SJCRH30 (cell line): Measurements from ENCODE around the gene ABCB9. TPM values are rescaled to one million over a fixed set of nuclear protein-coding genes. Genes with fewer than 3 reads are reported as not detected.
"Not testable (repeated sequence)": the region's sequence is repeated elsewhere in the genome, so short reads cannot be mapped to it uniquely, and the experiment has no call there.

ENCODE experiments used
- DNase-seq, 2 experiments: peaks; one replicate each; pipeline ENCODE4 v3.0.0-alpha.2; 2015 to 2020
- H3K27ac ChIP-seq: fragments of 250-450 bp; sonication (Bioruptor Pico); 2 replicates; pipeline ENCODE4 v1.5.1; 2020; ENCODE audit warnings: mild to moderate bottlenecking, moderate library complexity
- H3K27me3 ChIP-seq: fragments of 250-450 bp; sonication (Bioruptor Pico); 2 replicates; pipeline ENCODE4 v1.5.1; 2020; ENCODE audit warnings: mild to moderate bottlenecking, moderate library complexity
- H3K36me3 ChIP-seq: fragments of 250-450 bp; sonication (Bioruptor Pico); 2 replicates; pipeline ENCODE4 v1.5.1; 2020; ENCODE audit warnings: mild to moderate bottlenecking, moderate library complexity
- H3K4me1 ChIP-seq: fragments of 250-450 bp; sonication (Bioruptor Pico); 2 replicates; pipeline ENCODE4 v1.5.1; 2020; ENCODE audit warnings: mild to moderate bottlenecking, moderate library complexity
- H3K4me3 ChIP-seq: fragments of 250-450 bp; sonication (Bioruptor Pico); 2 replicates; pipeline ENCODE4 v1.5.1; 2020; ENCODE audit warnings: mild to moderate bottlenecking, moderate library complexity
- H3K9me3 ChIP-seq: fragments of 250-450 bp; sonication (Bioruptor Pico); replicated peaks from 2 replicates; pipeline ENCODE4 v1.5.1; 2020; ENCODE audit warnings: mild to moderate bottlenecking, moderate library complexity
- total RNA-seq: library from RNA; depleted of rRNA; stranded (reverse); fragments of >200 nt; shearing (Covaris generic); gene quantifications from 2 replicates; pipeline ENCODE4 v1.2.3, GENCODE V29; 2014; rRNA removed

The ABCB9 gene
- 5.9 and 7.1 TPM in 2 replicates for total RNA-seq

DNA sequence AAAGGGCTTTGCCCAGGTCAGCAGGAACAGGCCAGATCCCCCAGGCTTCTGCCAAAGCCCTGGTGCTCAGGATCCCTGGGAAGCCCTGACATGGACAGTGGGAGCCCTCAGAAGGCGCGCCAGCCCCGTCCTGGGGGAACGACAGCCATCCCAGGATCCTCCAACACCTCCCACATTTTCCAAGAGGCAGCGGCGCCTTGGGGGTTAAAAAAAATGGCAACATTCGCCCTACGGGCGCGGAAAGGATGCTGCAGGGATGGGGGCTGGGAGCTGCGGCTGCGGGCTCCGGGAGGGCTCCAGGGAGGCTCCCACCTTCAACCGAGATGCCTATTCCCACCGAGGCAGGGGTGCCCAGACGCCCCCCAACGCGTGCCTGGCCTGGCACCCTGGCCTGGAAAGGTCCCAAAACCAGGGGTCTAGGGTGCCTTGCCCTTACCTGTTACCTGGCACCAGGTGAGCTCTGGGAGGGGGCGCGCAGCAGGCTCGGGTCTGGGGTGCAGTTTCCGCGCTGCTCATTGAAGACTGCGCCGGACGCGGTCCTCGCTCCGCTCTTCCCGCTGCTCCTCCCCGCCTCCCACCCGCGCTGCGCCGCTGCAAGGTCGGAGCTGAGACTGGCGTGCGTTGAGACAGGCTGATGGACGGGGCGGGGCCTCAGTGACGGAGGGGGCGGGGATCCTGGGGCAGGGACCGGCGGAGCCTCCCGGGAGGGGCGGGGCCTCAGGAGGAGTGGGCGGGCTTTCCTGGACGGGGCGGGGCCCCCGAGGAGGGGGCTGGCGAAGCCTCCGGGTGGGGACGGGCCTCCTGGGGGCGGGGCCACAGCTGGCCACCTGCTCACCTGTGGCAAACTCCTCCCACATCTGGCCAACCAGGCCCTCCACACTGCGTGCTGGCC, at the start of gene ABCB9:
Gene ABCB9, minus strand, starts transcription at position 613 of the 892 bp plus-strand sequence. CDS start 6,228 bp downstream, outside the sequence.
- Histone ChIP-seq H3K27ac (no peak within 1 kb of the TSS), H3K4me3 (peak within 1 kb of the TSS; percentile 68), H3K27me3 (no peaks in the 10 kb centered on the region), H3K4me1 (peaks cover 25% of the 10 kb centered on the region), H3K9me3 (no peaks in the 10 kb centered on the region), H3K36me3 (no peaks in the 10 kb centered on the region)
- peak; percentile 89 to 90 for DNase-seq

DNA sequence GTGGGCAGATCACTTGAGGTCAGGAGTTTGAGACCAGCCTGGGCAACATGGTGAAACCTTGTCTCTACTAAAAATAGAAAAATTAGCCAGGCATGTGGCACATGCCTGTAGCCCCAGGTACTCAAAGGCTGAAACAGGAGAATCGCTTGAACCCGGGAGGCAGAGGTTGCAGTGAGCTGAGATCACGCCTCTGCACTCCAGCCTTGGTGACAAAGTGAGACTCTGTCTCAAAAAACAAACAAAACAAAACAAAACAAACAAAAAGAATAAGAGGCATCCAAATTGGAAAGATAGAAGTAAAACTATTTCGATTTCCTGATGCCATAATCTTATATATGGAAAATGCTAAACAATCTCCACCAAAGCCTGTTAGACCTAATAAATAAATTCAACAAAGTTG, 48.2 kb upstream of the ABCB9 start:
- DNase-seq, H3K4me3 ChIP-seq, H3K36me3 ChIP-seq, H3K9me3 ChIP-seq, H3K27me3 ChIP-seq, H3K27ac ChIP-seq, H3K4me1 ChIP-seq: not testable (repeated sequence)

DNA sequence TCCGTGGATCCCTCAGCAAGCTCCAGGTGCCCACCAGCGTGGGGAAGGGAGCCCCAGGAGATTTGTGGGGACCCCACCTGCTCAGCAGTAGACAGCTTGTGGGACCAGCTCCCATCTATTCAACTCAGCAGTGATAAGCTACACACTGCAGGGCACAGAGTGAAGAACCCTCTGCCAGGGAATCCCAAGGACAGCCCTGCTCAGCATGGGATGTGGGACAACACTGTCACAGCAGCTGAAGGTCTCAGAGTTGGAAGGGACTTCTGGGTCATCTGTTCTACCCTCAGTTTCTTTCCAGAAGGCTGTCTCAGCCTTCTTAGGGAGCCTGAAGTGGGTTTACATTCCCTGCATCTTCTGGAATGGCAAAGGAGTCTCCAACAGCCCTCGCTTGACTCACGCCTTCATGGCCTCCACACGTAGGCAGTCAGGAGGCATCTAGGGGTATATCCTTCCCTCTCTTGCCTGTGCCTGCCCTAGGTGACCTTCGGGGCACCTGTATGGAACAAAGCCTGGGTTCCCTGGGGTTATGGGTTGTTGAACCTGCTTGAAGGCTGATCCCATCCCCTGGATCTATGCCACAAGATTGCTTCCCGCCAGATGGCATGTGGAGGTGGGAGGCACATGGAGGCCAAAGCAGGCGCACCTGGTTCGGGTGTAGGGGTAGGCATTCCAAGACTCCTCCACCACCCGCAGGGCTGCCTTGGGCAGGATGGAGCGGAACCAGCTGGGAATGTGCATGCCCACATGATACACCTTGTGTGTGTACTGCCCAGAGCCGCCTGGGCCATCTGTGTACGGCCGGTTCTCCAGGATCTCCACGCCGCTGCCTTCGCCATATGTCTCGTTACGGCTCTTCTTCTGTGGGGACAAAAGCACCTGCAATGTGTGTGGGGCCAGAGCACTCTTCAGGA, 47.2 kb upstream of the ABCB9 start:
- no peak overlapping the region for H3K27ac ChIP-seq
- H3K27me3 ChIP-seq = no peaks in the 10 kb centered on the region
- no peaks in the 10 kb centered on the region for H3K36me3 ChIP-seq
- no peaks in the 10 kb centered on the region for H3K4me1 ChIP-seq
- no peak overlapping the region for H3K4me3 ChIP-seq
- no peaks in the 10 kb centered on the region for H3K9me3 ChIP-seq
- DNase-seq = no peak

DNA sequence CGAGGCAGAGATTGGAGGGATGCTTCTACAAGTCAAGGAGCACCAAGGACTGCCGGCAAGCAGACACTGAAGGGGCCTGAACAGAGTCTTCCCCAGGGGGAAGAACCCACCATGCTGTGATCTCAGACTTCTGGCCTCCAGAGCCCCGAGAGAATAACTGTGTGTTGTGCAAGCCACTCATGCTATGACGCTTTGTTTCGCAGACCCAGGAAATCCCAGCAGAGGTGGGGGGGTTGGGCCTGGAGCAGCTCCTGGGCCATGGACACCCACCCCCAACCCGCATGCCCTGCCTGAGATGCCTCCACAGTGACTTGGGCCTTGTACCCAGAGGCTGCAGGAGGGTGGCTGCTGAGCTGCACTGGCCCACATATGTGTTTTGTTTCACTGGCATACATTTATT, 45.4 kb upstream of the ABCB9 start:
- no peaks in the 10 kb centered on the region for H3K4me1 ChIP-seq
- no peak overlapping the region for H3K4me3 ChIP-seq
- H3K9me3 ChIP-seq = no peaks in the 10 kb centered on the region
- H3K27me3 ChIP-seq = no peaks in the 10 kb centered on the region
- H3K27ac ChIP-seq = no peak overlapping the region
- no peak for DNase-seq
- H3K36me3 ChIP-seq = no peaks in the 10 kb centered on the region

DNA sequence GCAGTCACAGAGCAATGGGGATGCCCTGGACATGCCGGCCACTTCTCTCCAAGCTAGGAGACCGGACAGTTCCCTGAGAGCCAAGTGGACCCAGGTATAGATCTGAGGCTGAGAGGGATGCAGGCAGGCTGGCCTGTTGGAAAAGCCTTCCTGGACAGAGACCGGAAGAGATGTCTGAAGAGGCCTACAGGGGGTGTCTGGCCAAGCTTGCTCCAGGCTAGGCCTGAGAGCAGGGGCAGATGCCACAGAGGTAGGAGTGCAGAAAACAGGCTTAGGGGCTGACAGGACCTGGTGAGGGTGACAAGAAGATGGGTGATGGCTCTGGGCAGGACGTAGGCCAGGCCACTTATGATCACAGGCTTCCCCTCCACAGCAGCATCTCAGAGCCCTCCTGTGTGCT, 44.4 kb upstream of the ABCB9 start:
- Histone ChIP-seq H3K9me3 (no peaks in the 10 kb centered on the region), H3K27ac (no peak overlapping the region)
- no peak for DNase-seq

DNA sequence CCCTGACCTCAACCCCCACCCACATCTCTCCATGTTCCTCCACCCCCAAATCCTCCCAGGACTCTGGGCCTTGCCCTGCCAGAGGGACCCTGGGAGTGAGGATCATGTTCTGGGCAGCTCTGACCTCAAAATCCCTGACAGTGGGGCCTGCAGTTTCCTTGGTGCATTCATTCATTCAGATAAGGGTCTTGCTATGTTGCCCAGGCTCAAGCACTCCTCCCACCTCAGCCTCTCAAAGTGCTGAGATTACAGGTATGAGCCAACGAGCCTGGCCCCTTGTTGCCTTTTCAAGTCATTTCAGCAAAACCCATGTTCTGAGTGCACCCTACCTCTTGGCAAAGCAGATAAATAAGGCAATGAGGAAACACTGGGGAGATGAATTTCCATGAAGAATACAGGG, 43.8 kb upstream of the ABCB9 start:
- H3K36me3 ChIP-seq = no peaks in the 10 kb centered on the region
- H3K4me3 ChIP-seq = no peak overlapping the region
- no peaks in the 10 kb centered on the region for H3K27me3 ChIP-seq
- H3K4me1 ChIP-seq = no peaks in the 10 kb centered on the region
- no peak for DNase-seq
- H3K27ac ChIP-seq = no peak overlapping the region
- H3K9me3 ChIP-seq = no peaks in the 10 kb centered on the region

More for the DNA sequence above, 44.4 kb upstream of the ABCB9 start:
- Histone ChIP-seq H3K27me3 (no peaks in the 10 kb centered on the region), H3K4me1 (no peaks in the 10 kb centered on the region), H3K4me3 (no peak overlapping the region), H3K36me3 (no peaks in the 10 kb centered on the region)

DNA sequence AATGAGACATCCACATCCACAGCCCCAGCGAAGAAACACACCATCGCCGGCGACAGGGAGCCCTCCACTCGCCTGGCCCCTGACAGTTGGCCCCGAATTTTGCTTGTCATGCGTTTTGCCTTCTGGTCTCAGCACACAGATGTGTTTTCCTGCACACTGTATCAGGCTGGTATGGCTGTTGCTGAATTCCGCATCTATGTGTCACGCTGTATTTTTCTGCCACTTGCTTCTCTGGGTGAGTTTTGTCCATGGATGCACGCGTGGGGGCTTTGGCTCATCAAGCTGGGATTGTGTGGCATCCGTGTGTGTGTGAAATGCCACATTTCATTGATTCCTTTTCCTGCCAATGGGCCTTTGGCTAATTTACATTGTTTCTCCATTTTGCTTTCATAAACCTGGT, 40.7 kb upstream of the ABCB9 start:
- Histone ChIP-seq H3K36me3 (no peaks in the 10 kb centered on the region), H3K27me3 (no peaks in the 10 kb centered on the region), H3K4me1 (no peaks in the 10 kb centered on the region), H3K27ac (no peak overlapping the region), H3K4me3 (no peak overlapping the region), H3K9me3 (no peaks in the 10 kb centered on the region)
- no peak for DNase-seq

DNA sequence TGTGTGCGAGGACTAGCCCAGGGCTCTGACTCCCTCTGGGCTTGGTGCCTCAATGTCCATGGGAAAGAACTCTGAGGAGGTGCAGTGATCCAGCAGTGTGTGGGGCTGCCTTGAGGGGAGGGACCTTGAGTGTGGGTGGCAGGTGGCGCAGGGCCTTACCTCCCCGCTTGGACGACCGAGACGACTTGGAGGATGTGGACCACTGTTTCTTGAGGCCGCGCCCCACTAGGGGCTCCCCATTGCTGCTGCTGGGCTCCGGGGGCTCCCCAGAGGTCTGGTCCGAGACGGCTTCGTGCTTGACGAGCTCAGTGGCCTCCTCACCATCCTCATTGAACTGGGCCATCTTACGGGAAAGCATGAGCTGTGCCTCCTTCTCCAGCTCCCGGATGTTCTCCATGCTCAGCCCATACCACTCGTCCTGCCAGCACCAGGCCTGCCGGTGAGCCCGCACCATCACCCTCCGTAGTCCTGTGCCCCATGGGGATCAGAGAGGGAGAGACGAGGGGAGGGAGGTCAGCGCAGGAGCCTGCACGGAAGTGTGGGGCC, 38.9 kb upstream of the ABCB9 start:
- Histone ChIP-seq H3K27me3 (no peaks in the 10 kb centered on the region), H3K27ac (no peak overlapping the region), H3K4me1 (no peaks in the 10 kb centered on the region), H3K9me3 (no peaks in the 10 kb centered on the region), H3K36me3 (no peaks in the 10 kb centered on the region), H3K4me3 (no peak overlapping the region)
- no peak for DNase-seq

DNA sequence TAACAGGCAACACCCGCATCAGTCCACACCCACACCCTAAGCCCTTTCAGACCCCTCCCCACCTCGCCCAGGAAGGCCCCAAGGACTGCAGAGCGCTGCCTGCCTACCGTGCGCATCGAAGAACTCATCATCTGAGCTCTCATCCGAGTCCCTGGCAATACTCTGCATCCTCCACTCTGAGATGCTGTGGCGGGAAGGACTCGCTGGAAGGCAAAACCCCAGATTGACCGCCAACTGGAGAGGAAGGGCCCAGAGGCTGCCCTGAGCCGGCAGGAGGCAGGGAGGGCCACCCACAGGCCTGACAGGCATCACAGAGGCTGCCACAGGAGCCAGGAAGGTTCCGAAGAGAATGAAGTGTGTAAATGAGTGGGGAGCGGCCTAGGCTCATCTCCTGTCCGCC, 38.0 kb upstream of the ABCB9 start:
- no peak overlapping the region for H3K4me3 ChIP-seq
- no peaks in the 10 kb centered on the region for H3K27me3 ChIP-seq
- no peak for DNase-seq
- no peaks in the 10 kb centered on the region for H3K4me1 ChIP-seq
- no peak overlapping the region for H3K27ac ChIP-seq
- H3K36me3 ChIP-seq = no peaks in the 10 kb centered on the region
- H3K9me3 ChIP-seq = no peaks in the 10 kb centered on the region

DNA sequence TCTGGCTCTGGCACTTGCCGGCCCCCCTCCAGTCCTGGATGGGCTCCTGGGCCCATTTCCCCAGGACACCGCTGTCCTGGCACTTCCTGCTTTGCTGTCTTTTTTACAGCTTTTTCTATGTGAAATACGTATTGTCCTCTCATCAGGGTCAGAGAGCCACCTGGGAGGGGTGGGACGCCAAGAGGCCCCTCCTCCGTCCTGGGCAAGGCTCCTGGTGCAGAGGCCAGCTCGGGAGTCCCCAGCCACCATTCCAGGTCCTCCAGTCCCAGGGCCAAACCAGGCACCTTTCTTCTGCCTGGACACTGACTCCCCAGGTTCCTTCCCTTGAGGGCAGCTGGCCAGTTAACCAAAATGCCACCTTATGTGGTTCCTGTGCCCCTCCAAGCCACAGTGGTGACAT, 37.0 kb upstream of the ABCB9 start:
- no peaks in the 10 kb centered on the region for H3K4me1 ChIP-seq
- H3K27ac ChIP-seq = no peak overlapping the region
- no peak for DNase-seq
- no peaks in the 10 kb centered on the region for H3K36me3 ChIP-seq
- H3K4me3 ChIP-seq = no peak overlapping the region
- H3K9me3 ChIP-seq = no peaks in the 10 kb centered on the region
- no peaks in the 10 kb centered on the region for H3K27me3 ChIP-seq

DNA sequence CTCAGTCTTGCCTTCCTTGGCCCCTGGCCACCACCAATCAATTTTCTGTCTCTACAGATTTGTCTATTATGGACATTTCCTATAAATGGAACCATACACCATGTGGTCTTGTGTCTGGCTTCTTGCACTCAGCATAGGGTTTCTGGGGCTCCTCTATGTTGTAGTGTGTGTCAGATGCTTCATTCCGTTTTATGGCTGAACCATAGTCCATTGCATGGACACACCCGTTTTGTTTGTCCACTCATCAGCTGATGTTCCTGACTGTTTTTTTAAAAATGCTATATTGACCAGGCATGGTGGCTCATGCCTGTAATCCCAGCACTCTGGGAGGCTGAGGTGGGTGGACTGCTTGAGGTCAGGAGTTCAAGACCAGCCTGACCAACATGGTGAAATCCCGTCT, 35.2 kb upstream of the ABCB9 start:
- Histone ChIP-seq H3K27me3 (no peaks in the 10 kb centered on the region), H3K4me1 (no peaks in the 10 kb centered on the region), H3K27ac (no peak overlapping the region), H3K9me3 (no peaks in the 10 kb centered on the region), H3K36me3 (no peaks in the 10 kb centered on the region), H3K4me3 (no peak overlapping the region)
- DNase-seq = no peak

DNA sequence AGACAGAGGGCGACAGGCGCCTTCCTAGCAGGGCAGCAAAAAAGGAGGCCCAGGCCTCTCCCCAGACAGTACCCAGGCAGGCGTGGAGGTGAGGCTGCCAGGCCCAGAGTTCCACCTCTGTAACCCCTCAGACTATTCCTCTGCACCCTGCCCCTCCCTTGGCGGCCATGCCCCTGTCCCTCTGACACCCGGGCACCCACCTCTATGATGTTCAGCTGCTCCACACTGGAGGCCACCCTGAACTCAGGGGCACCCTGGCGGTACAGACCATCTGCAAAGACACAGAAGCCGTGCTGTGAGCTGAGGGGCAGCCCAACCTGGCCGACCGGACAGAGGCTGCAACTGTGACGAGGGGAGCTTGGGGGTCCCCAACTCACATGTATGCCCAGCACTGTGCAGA, 34.3 kb upstream of the ABCB9 start:
- Histone ChIP-seq H3K4me1 (no peaks in the 10 kb centered on the region), H3K27ac (no peak overlapping the region), H3K27me3 (no peaks in the 10 kb centered on the region)

DNA sequence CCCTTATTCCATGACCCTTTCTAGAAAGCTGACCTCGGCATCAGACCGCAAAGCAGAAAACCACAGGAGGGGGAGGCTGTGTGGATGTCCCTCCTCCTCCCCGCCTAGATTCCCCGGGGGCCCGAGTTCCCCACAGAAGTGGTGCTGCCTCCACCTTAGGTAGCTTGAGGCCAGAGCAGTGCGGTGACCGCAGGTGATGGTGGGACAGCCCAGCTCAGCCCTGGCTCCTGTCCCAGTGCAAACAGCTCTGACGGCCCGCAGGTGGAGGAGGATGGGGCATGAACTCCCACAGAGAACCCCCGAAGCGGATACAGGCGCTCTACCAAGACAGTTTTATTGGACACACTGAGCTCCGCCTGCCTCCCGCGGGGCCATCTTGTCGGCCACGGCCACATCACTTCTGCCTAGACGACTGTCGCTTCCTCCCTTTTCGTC, 33.7 kb upstream of the ABCB9 start:
- Histone ChIP-seq H3K4me3 (no peak overlapping the region), H3K27me3 (no peaks in the 10 kb centered on the region), H3K27ac (no peak overlapping the region), H3K36me3 (no peaks in the 10 kb centered on the region), H3K9me3 (no peaks in the 10 kb centered on the region), H3K4me1 (no peaks in the 10 kb centered on the region)
- DNase-seq = no peak

More for the DNA sequence above, 34.3 kb upstream of the ABCB9 start:
- DNase-seq = no peak
- Histone ChIP-seq H3K36me3 (no peaks in the 10 kb centered on the region), H3K4me3 (no peak overlapping the region), H3K9me3 (no peaks in the 10 kb centered on the region)

DNA sequence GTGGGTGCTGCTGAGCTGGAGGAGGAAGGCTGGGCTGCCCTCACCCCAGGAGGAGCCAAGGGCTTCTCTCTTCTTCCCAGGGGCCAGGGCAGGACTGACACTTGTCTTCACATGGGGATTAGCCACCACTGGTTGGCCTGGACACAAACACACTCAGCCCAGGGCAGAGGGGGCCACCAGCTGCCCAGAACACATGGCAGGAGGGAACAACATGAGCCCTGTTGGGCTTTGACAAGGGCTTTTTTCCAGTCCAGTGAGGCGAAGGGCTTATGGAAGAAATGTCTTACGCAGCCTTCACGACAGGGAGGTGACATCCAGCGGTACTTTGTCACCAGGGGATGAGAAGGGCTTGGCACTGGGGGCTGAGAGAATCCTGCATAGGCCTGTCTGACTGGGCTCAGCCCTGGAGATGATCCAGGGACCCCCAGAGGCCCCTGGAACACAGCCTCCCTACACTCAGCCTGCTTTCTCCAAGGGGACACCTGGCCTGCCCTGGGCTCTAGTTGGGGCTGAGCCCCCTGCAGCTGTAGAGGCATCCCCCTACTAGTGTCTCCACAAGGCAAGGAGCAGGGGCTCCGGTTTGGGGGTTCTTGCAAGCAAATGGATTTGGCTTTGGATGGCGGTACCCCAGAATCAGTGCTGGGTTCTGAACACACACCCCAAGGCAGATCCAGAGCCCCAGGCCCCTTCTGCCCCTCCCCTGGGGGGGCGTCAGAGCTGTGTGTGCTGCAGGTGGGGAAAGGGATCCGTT, 33.1 kb upstream of the ABCB9 start:
- H3K9me3 ChIP-seq = no peaks in the 10 kb centered on the region
- DNase-seq = no peak
- H3K27me3 ChIP-seq = no peaks in the 10 kb centered on the region
- no peak overlapping the region for H3K27ac ChIP-seq
- no peaks in the 10 kb centered on the region for H3K4me1 ChIP-seq
- no peak overlapping the region for H3K4me3 ChIP-seq
- no peaks in the 10 kb centered on the region for H3K36me3 ChIP-seq
